Cardiac muscle cell (in vitro differentiated cells and primary cell): ENCODE data around the gene EFNA5. TPM values are rescaled to one million over a fixed set of nuclear protein-coding genes. Genes with fewer than 3 reads are reported as not detected.

Source experiments
- DNase-seq, 2 donors: peaks; one replicate each; pipeline versions ENCODE4 v3.0.0 to v3.0.0-alpha.2; 2010 to 2017; ENCODE audit warnings: low read depth in 1 of 2, low spot score in 1 of 2
- H3K27ac ChIP-seq: fragments of 200-600 bp; sonication (generic); 2 replicates; pipeline ENCODE4 v1.5.1; 2016
- H3K27me3 ChIP-seq: fragments of 200-600 bp; sonication (generic); 2 replicates; pipeline ENCODE4 v1.6.0; 2016; ENCODE audit warnings: control low read depth
- H3K36me3 ChIP-seq: fragments of 200-600 bp; sonication (generic); 2 replicates; pipeline ENCODE4 v1.5.1; 2016; ENCODE audit warnings: control low read depth
- H3K4me1 ChIP-seq: fragments of 200-600 bp; sonication (generic); 2 replicates; pipeline ENCODE4 v1.8.1; 2017; ENCODE audit warnings: low read depth, mild to moderate bottlenecking, mixed run types
- H3K4me3 ChIP-seq: fragments of 200-600 bp; sonication (generic); 2 replicates; pipeline ENCODE4 v1.5.1; 2016; ENCODE audit warnings: mild to moderate bottlenecking
- H3K9me3 ChIP-seq: fragments of 200-600 bp; sonication (generic); 2 replicates; pipeline ENCODE4 v1.5.1; 2017; ENCODE audit warnings: low read depth, mild to moderate bottlenecking, control low read depth
- polyA plus RNA-seq: library from polyadenylated mRNA; unstranded; fragments of >200 nt; fragmentation: Nextera tagmentation; extraction: Ambion mirVana; gene quantifications from 2 replicates; pipeline ENCODE4 v1.2.1, GENCODE V29; 2016
- total RNA-seq: library from RNA; depleted of rRNA; stranded (reverse); fragments of >200 nt; gene quantifications from 2 replicates; pipeline ENCODE4 v1.2.3, GENCODE V29; 2016
- TF ChIP-seq, protein P1 (sequence below): IDR thresholded peaks from 2 replicates; pipeline ENCODE4 v1.5.1; 2012; ENCODE audit warnings: low read depth, mild to moderate bottlenecking, low read length

The EFNA5 gene
- total and polyA plus RNA-seq, 2 experiments from 2014 or later = 4.5 to 12.0 TPM

DNA sequence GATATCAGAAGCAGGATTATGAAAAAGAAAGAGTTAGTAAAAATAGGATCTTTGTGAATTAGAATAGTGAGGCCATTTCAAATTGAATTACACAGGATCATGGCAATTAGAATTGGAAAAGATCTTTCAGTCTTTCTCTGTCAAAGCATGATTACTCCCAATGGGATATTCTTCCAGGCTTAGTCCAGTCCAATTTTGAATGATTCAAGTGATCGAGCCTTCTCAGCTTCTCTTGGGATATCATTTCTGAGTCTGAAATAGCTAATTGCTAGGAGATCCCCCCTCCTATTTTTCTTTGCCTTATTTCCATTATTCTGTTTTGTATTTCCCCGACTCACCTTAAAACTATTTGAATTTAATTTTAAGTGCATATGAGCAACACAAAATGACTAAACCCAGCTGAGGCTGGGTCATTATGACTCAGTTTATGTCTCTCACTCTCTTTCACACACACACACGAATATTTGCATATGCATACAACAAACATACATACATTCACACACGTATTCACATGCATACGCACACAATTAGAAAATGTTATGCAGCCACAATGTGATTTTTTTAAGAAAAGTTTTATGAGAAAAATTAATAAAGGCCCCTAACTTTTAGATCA is 34.8 kb upstream of the EFNA5 start:
- no peaks in the 10 kb centered on the region for H3K36me3 ChIP-seq
- no peak overlapping the region for H3K27ac ChIP-seq
- H3K4me3 ChIP-seq = no peak overlapping the region

DNA sequence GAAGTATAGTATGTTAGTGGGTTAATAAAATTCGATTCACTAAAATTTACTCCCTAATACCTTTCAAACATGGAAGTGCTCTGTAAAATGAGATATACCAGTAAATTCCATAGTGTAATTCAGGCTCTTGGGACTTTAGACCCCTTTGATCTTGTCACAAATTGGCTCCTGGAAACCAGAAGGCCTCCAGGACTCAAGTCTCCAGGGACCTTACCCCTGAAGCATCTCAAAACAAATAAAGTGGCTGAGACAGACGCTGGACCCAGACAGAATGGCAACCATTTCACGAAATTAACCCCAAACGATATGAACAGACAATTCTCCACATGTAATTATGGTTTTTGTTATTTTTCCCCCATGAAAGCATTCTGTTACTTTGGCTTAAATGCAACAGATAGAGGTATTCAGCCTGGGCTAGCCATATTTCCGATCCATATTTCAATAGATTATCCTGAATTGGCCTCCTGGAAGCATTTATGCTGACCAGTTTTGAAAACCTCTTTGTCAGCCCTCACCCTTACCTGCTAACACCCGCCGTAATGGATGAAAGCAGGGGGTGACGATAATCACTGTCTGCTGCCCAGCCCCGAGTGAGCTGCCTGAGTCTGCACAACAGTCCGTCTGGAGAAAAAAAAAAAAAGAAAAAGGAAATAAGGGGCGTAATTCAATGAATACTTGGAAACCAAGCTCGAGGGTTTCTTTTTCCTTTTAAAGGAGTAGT is 34.1 kb upstream of the EFNA5 start:
- TF ChIP-seq, protein P1, sequence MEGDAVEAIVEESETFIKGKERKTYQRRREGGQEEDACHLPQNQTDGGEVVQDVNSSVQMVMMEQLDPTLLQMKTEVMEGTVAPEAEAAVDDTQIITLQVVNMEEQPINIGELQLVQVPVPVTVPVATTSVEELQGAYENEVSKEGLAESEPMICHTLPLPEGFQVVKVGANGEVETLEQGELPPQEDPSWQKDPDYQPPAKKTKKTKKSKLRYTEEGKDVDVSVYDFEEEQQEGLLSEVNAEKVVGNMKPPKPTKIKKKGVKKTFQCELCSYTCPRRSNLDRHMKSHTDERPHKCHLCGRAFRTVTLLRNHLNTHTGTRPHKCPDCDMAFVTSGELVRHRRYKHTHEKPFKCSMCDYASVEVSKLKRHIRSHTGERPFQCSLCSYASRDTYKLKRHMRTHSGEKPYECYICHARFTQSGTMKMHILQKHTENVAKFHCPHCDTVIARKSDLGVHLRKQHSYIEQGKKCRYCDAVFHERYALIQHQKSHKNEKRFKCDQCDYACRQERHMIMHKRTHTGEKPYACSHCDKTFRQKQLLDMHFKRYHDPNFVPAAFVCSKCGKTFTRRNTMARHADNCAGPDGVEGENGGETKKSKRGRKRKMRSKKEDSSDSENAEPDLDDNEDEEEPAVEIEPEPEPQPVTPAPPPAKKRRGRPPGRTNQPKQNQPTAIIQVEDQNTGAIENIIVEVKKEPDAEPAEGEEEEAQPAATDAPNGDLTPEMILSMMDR = no peak
- Histone ChIP-seq H3K27me3 (no peaks in the 10 kb centered on the region), H3K4me1 (no peaks in the 10 kb centered on the region), H3K36me3 (no peaks in the 10 kb centered on the region), H3K27ac (no peak overlapping the region), H3K9me3 (no peaks in the 10 kb centered on the region), H3K4me3 (no peak overlapping the region)
- DNase-seq = peak in 1 of 2 donors; percentile 3

More for the DNA sequence above, 34.8 kb upstream of the EFNA5 start:
- no peak for DNase-seq
- TF ChIP-seq, protein P1 = no peak
- H3K9me3 ChIP-seq = no peaks in the 10 kb centered on the region
- H3K27me3 ChIP-seq = no peaks in the 10 kb centered on the region
- H3K4me1 ChIP-seq = no peaks in the 10 kb centered on the region

DNA sequence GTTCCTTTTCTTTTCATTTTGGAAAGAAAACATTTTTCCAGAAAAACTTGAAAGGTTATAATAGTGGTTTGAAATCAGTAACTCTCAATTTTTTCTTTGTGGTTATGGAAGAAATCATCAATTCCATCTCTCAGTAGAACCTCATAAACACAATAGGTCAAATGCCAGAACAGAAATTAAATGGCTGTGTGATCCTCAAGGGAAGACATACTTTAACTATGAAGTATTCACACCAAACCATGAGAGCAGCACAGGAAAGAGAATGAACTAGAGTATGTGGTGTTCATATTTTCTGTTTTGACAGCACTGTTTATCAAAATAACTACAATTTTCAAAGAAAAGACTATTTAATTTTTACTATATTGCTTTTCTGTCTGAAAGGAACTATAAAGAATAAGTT is 29.7 kb upstream of the EFNA5 start:
- no peak for DNase-seq
- Histone ChIP-seq H3K27ac (no peak overlapping the region), H3K4me1 (no peaks in the 10 kb centered on the region), H3K9me3 (no peaks in the 10 kb centered on the region), H3K27me3 (no peaks in the 10 kb centered on the region), H3K36me3 (no peaks in the 10 kb centered on the region), H3K4me3 (no peak overlapping the region)
- TF ChIP-seq, protein P1 = no peak

DNA sequence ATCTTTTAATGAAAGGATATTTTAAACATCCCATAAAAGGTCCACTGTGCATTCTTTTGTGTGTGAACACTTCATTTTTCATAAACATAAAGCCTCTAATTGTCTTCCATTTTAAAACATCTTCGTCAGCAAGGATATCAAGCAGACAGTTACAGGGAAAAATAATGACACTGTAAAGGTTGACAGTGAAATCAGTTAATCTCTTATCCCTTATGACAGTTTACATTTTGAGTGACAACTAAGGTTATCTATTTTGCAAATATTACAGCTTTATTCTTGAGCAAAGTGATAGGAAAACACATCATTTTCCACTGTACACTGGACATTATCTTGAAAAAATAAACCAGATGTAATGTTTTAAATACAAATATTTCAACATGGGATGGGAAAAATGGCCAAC is 28.7 kb upstream of the EFNA5 start:
- DNase-seq = no peak
- no peaks in the 10 kb centered on the region for H3K9me3 ChIP-seq
- H3K4me3 ChIP-seq = no peak overlapping the region
- TF ChIP-seq, protein P1 = no peak
- no peaks in the 10 kb centered on the region for H3K36me3 ChIP-seq
- H3K27me3 ChIP-seq = no peaks in the 10 kb centered on the region
- H3K4me1 ChIP-seq = no peaks in the 10 kb centered on the region
- H3K27ac ChIP-seq = no peak overlapping the region

DNA sequence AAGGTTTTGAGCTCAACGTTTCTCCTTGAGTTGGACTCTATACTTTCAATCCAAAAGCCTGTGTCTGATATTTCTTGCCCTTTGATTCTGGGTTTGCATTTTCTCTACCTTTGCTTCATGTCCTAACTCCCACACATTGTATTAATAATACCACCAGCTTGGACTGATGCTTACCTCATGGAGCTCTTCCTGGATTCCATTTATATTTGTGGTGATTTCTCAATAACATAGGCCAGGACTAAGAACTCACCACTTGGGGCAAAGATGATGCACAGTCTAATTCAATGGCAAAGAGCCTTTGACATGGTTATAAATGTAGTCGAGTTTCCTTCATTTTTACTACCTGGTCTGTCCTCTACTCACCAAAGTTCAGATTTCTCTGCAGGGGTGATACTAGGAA is 27.5 kb upstream of the EFNA5 start:
- H3K9me3 ChIP-seq = no peaks in the 10 kb centered on the region
- no peaks in the 10 kb centered on the region for H3K36me3 ChIP-seq
- DNase-seq = no peak
- H3K27ac ChIP-seq = no peak overlapping the region
- no peak overlapping the region for H3K4me3 ChIP-seq
- H3K4me1 ChIP-seq = no peaks in the 10 kb centered on the region
- TF ChIP-seq, protein P1 = no peak
- no peaks in the 10 kb centered on the region for H3K27me3 ChIP-seq
